Motor neuron (in vitro differentiated cells): ENCODE measurements around the gene ARHGAP40. TPM values are rescaled to one million over a fixed set of nuclear protein-coding genes. Genes with fewer than 3 reads are reported as not detected.
"Not testable (repeated sequence)": the region's sequence is repeated elsewhere in the genome, so short reads cannot be mapped to it uniquely, and the experiment has no call there.

Experiments used
- ATAC-seq, 8 experiments: fragments of 200-7000 bp; cut with Tn5 transposase; replicated peaks in 6 of 8; 2 replicates each; pipeline ENCODE4 v1.8.0; 2021; ENCODE audit warnings: mild to moderate bottlenecking in 8 of 8, moderate library complexity in 8 of 8
- H3K27ac ChIP-seq, 2 donors: fragments of 250-450 bp; sonication (Bioruptor Pico); 2 replicates each; pipeline ENCODE4 v1.9.0; 2021; ENCODE audit warnings: antibody characterized with exemption in 2 of 2, mild to moderate bottlenecking in 2 of 2, moderate library complexity in 1 of 2
- H3K4me1 ChIP-seq, 2 donors: fragments of 250-450 bp; sonication (Bioruptor Pico); replicated peaks in 1 of 2; 2 replicates each; pipeline ENCODE4 v1.6.1; 2021; ENCODE audit warnings: antibody characterized with exemption in 2 of 2, mild to moderate bottlenecking in 2 of 2, moderate library complexity in 1 of 2
- H3K4me3 ChIP-seq, 5 donors: fragments of 250-450 bp; sonication (Bioruptor Pico); 2 replicates each; pipeline ENCODE4 v1.9.0; 2021; ENCODE audit warnings: antibody characterized with exemption in 5 of 5, mild to moderate bottlenecking in 5 of 5, moderate library complexity in 4 of 5
- WGBS, 10 experiments: fragments of 450-650 bp; shearing (Covaris generic); methylation state at CpG; one replicate each; pipeline ENCODE4 v1.0.0; 2022; 5-methylcytosine and 5-hydroxymethylcytosine counted together
- in situ Hi-C, 9 experiments: fragments of 400-800 bp; cut with MboI; loops; one replicate each; pipeline ENCODE4 v1.15.0; 2021; ENCODE audit warnings: low sequenced_read_pairs in 9 of 9, low pct_unique_long_range_greater_than_20kb in 2 of 9; ENCODE audit not compliant: unreplicated experiment in 9 of 9
- total RNA-seq, 8 experiments: library from RNA; unstranded; fragments of 300-600 nt; gene quantifications; 2 replicates each; pipeline versions ENCODE4 v1.2.3 to v1.2.4, GENCODE V29; 2022

ARHGAP40 gene
- total RNA-seq, 8 experiments from 2014 or later: 0.21 to 0.95 TPM; not detected in 6

DNA sequence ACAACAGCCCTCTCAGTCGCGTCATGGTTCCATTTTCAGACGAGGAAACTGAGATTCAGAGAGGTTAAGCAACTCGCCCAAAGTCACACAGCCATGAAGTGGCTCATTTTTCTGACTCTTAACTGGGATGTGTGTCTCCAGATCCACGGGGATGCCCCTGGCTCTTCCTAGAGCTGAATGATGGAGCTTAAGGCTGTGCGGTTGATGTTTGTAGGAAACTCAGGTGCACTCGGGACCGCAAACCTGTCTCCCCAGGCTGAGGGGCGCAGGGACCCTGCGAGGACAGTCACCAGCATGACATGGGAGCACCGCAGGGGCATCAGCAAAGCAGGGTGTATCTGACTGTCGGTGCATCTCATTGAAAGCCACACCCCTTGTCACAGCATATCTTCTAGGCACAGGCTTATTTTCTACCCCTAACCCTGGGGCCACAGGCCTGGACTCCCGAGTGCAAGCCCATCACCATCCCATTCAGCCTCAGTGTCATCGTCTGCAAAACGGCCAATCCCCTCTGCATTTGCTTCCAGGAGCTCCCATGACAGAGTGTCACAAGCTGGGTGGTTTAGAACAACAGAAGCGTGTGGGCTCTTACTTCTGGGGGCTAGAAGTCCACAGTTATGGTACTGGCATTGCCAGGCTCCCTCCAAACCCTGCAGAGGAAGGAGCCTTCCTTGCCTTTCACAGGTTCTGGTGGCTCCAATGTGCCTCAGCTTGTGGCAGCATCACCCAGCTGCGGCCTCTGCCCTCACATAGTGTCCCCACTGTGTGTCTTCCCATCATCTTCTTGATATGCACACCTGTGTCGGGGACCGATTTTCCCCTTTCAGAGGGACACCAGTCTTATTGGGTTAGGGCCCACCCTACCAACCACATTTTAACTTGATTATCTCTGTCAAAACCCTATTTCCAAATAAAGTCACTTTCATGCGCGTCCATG is 9.9 kb upstream of the ARHGAP40 start:
- H3K4me1 ChIP-seq: no peaks in the 10 kb centered on the region
- no peak overlapping the region for H3K27ac ChIP-seq
- ATAC-seq: no peak
- in situ Hi-C loops: no loop called here
- 52 to 93% (median 78%) methylated on average over 4 to 7 of the region's 21 CpGs; no CpG with 5 or more reads in 5 of the 10 experiments for WGBS, 10 experiments
- H3K4me3 ChIP-seq: no peak overlapping the region

DNA sequence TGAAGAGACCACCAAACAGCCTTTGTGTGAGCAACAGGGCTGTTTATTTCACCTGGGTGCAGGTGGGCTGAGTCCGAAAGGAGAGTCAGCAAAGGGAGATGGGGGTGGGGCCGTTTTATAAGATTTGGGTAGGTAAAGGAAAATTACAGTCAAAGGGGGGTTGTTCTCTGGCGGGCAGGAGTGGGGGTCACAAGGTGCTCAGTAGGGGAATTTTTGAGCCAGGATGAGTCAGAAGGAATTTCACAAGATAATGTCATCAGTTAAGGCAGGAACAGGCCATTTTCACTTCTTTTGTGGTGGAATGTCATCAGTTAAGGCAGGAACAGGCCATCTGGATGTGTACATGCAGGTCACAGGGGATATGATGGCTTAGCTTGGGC is 9.2 kb upstream of the ARHGAP40 start:
- H3K4me1 ChIP-seq, ATAC-seq, in situ Hi-C loops, H3K4me3 ChIP-seq, H3K27ac ChIP-seq: not testable (repeated sequence)
- WGBS, 10 experiments: no CpG with 5 or more reads among the region's 3 CpGs

DNA sequence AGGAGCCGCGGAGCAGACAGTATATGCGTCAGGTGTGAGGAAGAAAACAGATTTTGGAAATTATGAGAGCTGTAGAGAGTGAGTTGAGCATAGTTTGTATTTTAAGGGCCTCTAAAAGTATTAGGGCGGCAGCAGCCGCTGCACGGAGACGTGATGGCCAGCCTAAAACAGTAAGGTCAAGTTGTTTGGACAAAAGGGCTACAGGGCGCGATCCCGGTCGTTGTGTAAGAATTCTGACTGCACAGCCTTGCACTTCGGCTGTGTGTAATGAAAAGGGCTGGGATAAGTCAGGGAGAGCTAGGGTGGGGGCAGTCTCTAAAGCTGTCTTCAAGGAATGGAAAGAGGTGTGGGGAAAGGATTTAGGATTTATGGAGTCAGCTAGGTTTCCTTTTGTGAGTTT is 7.3 kb upstream of the ARHGAP40 start:
- ATAC-seq, in situ Hi-C loops, H3K4me3 ChIP-seq, H3K27ac ChIP-seq, H3K4me1 ChIP-seq: not testable (repeated sequence)
- WGBS, 10 experiments: 78 to 100% (median 86%) methylated on average over 1 to 9 of the region's 12 CpGs; no CpG with 5 or more reads in 2 of the 10 experiments

DNA sequence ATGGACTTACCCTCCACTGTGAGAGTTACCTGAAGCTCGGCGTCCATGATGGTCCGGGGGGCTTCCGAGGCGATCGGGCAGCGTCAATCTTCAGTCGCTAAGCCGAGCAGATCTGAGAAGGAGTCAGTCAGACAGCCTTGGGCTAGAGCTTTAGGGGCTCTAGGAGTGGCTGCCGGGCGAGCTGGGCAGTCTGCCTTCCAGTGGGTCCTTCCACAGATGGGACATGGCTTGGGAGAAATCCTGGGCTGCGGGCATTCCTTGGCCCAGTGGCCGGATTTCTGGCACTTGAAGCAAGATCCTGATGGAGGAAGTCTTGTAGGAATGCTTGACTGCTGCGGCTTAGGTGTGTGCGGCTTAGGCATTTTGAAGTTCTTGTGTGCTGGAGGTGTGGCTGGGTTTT is 5.7 kb upstream of the ARHGAP40 start:
- H3K27ac ChIP-seq, H3K4me1 ChIP-seq, ATAC-seq, in situ Hi-C loops, H3K4me3 ChIP-seq: not testable (repeated sequence)
- 83 to 100% methylated on average over 2 to 6 of the region's 15 CpGs; no CpG with 5 or more reads in 8 of the 10 experiments for WGBS, 10 experiments

DNA sequence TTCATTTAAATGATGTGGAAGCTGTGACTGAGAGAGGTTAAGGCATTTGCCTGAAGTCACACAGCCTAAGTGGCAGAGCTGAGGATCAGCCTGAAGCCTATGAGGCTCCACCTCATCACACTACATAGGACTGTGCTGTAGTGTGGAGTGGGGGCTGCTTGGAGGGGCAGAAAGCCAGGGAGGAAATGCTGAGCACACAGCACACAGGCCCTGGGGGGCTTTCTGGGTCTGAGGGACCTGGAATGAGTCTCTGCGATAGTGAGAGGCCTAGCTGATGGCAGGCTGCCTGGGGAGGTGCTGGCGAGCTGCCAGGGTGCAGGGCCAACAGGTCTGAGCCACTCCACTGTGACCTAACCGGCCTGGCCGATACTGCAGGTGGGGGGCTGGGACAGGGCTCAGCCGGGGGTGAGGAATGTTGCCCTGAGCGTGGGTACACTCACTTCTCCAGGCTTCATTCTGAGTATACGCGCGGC is 2.2 kb upstream of the ARHGAP40 start:
- ATAC-seq: peak in 3 of 8 experiments; percentile 26 to 60 (median 35)
- in situ Hi-C loops: no loop called here

DNA sequence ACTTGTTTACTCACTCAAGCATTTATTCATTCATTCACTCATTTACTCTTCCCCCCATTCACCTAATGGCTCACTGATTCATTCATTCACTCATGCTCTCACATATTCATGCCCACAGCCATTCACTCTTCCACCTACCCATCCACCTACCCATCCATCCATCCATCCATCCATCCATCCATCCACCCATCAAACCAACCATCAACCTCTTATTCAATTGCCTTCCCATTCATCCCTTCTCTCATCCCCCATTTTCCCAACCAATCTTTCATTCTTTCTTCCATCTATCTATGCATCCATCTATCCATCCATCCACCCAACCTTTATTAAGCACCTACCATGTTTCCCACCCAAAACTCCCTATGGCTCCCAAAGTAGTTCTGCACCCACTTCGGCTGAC is 1.6 kb upstream of the ARHGAP40 start:
- no peak for ATAC-seq
- in situ Hi-C loops: no loop called here
- WGBS, 10 experiments: 86 to 100% (median 100%) methylated on average over 1 of the region's 1 CpG; no CpG with 5 or more reads in 5 of the 10 experiments
- no peak overlapping the region for H3K27ac ChIP-seq
- H3K4me1 ChIP-seq: no peaks in the 10 kb centered on the region
- no peak overlapping the region for H3K4me3 ChIP-seq

More for the DNA sequence above, 2.2 kb upstream of the ARHGAP40 start:
- Histone ChIP-seq H3K27ac (no peak overlapping the region), H3K4me1 (no peaks in the 10 kb centered on the region), H3K4me3 (no peak overlapping the region)
- 53 to 100% (median 80%) methylated on average over 1 to 4 of the region's 9 CpGs; no CpG with 5 or more reads in 5 of the 10 experiments for WGBS, 10 experiments

DNA sequence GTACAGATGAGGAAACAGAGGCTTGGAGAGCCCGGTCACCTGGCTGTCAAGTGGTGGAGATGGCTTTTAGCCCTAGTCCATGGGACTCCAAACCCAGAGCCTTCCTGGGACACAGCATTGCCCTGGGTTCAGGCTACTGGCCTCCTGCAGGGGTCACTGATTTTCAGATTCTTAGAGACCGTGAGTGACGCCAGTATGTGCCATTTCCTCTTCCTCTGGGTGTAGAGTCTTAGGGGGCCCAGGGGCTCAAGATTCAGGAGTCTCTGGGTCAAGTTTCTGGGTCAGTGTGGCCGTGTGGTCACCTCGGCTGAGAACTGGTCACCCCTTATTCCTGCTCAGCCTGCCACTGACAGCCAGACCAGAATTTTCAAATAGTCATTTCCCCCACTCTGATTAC is 574 bp downstream of the ARHGAP40 start:
- Histone ChIP-seq H3K4me3 (no peak overlapping the region), H3K4me1 (no peaks in the 10 kb centered on the region), H3K27ac (no peak overlapping the region)
- in situ Hi-C loops: no loop called here
- ATAC-seq: no peak
- 0 to 80% (median 56%) methylated on average over 1 to 5 of the region's 5 CpGs; no CpG with 5 or more reads in 3 of the 10 experiments for WGBS, 10 experiments

DNA sequence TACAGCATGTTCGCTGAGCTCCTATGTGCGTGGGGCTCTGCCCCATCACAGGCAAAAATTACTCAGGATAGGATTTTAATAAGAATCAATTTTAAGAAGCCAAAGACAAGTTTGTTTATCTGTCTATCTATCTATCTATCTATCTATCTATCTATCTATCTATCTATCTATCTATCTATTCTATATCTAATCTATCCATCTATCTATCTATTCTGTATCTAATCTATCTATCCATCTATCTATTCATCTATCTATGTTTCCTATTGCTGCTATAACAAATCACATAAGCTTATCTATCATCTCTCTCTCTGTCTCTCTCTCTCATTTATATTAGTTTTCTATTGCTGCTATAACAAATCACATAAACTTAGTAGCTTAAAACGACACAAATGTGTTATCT is 1.7 kb downstream of the ARHGAP40 start:
- no peak overlapping the region for H3K27ac ChIP-seq
- WGBS, 10 experiments: 8 to 88% (median 50%) methylated on average over 1 to 3 of the region's 3 CpGs
- in situ Hi-C loops: no loop called here
- ATAC-seq: no peak
- no peaks in the 10 kb centered on the region for H3K4me1 ChIP-seq
- no peak overlapping the region for H3K4me3 ChIP-seq

DNA sequence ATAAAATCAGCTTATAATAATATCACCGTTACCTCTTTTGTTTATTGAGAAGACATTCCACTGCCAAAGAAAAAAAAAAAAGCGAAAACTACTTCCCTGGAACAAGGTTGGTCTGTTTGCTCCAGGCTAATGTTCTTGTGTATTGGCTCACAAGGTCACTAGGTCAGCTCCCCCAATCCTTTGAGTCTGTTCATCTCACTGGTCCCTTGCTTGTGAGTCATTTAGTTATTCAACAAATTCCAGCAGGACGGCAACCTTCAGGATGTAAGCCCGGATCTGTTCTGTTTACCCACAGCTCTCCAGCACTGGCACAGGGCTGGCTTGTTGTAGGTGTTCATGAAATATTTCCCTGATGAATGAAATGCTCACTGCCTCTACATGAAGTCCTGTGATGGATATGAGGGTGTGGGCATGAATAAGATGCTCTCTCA is 3.3 kb downstream of the ARHGAP40 start:
- WGBS, 10 experiments: 6 to 91% (median 56%) methylated on average over 1 to 4 of the region's 4 CpGs

DNA sequence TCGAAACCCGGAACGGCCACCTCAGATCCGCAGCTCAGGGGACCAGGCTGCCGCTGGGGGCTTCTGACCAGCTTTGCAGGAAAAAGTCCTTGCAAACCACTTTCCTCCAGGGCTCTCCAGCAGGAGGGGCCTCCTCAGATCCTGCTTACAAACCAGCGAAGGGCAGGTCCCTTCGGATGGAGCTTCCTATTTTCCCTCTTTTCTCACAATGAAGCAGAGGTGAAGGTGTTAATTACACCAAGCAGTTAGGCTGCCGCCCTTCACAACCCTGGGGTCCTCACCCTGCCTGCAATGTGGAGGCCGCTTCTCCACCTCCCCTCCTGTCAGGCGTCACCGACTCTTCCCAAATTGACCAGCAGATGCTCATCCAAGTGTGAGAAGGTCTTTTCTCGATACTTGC is 5.7 kb downstream of the ARHGAP40 start:
- Histone ChIP-seq H3K4me1 (no peaks in the 10 kb centered on the region), H3K27ac (no peak overlapping the region), H3K4me3 (no peak overlapping the region)
- in situ Hi-C loops: no loop called here
- 21 to 84% (median 64%) methylated on average over 2 to 11 of the region's 12 CpGs; no CpG with 5 or more reads in 3 of the 10 experiments for WGBS, 10 experiments
- no peak for ATAC-seq

More for the DNA sequence above, 3.3 kb downstream of the ARHGAP40 start:
- ATAC-seq: peak in 1 of 8 experiments; percentile 39
- in situ Hi-C loops: no loop called here
- Histone ChIP-seq H3K27ac (no peak overlapping the region), H3K4me3 (no peak overlapping the region), H3K4me1 (no peaks in the 10 kb centered on the region)

DNA sequence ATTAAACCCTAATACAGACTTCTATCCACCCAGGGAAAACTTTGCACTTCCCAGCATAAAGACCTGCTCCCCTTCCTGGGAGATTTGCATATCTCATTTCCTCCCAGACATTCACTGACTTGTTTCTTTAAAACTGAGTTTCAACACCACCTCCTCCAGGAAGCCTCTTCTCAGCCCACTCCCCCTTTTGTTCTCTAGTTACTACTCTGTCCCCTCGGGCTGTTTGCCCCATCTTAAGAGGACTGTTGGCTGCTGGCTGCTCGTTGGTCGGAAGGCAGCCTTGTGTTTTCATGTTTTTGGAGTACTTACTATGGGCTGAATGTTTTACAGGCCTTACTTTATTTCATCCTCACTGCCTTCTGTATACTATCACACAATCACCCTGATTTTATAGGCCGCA is 6.6 kb downstream of the ARHGAP40 start:
- WGBS, 10 experiments: 20 to 81% (median 58%) methylated on average over 1 to 4 of the region's 4 CpGs; no CpG with 5 or more reads in 4 of the 10 experiments
- H3K4me3 ChIP-seq: no peak overlapping the region
- H3K27ac ChIP-seq: no peak overlapping the region
- in situ Hi-C loops: no loop called here
- no peaks in the 10 kb centered on the region for H3K4me1 ChIP-seq
- peak in 1 of 8 experiments; percentile 36 for ATAC-seq

DNA sequence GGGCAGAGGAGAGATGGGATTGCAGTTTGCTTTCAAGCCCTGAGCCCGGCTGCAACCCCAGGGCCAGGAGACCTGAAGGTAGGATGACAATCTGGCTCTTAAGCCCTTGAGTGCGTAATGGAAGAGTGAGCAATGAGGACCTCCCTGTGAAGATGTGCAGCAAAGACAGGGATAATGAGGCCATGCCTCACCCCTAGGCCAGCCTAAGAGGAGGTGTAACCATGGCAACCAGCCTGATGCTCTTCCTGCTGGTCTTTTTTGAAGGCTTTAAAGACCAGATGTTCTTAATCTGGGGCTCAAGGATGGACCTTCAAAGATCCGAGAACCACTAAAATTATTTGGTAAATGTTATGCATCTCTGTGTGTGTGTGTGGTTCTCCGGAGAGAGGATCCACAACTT is 8.2 kb downstream of the ARHGAP40 start:
- H3K4me1 ChIP-seq: no peaks in the 10 kb centered on the region
- no peak overlapping the region for H3K4me3 ChIP-seq
- in situ Hi-C loops: no loop called here
- ATAC-seq: no peak
- WGBS, 10 experiments: 0 to 100% (median 86%) methylated on average over 1 to 2 of the region's 4 CpGs; no CpG with 5 or more reads in 4 of the 10 experiments
- no peak overlapping the region for H3K27ac ChIP-seq

DNA sequence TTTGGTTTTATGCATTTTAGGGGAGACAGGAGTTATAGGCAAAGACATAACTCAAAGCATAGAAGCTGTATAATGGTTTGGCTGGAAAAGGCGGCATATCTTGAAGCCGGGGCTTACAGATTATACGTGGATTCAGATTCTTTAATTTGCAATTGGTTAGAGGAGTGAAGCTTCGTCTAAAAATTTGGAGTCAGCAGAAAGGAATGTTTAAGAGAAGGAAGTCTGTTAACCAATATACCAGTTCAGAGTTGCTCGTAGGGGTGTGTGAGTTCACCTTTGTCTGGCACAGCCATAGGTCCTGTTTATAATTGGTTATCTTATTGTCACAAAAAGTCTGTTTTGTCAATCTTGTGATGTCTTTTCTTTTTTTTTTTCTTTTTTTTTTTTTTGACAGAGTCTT is 8.9 kb downstream of the ARHGAP40 start:
- in situ Hi-C loops: no loop called here
- Histone ChIP-seq H3K4me3 (no peak overlapping the region), H3K4me1 (no peaks in the 10 kb centered on the region), H3K27ac (no peak overlapping the region)
- ATAC-seq: no peak
- 17 to 94% (median 65%) methylated on average over 1 to 5 of the region's 5 CpGs for WGBS, 10 experiments
